NCI-H774 (cell line): Measurements from ENCODE around the gene LRCH1.

Experiments used
- DNase-seq: peaks from one replicate; lab custom pipeline; 2025; lab: John Stamatoyannopoulos, UW

The LRCH1 gene

GRCh38 chr13:46639033-46639981 is 86.3 kb downstream of the LRCH1 start:
- DNase-seq: no peak

GRCh38 chr13:46640843-46641242 is 87.9 kb downstream of the LRCH1 start:
- no peak for DNase-seq

GRCh38 chr13:46641274-46642081 is 88.5 kb downstream of the LRCH1 start:
- DNase-seq: no peak

- no peak for DNase-seq
Measured at GRCh38 chr13:46642254-46642653, 89.3 kb downstream of the LRCH1 start.

- DNase-seq: no peak
Measured at GRCh38 chr13:46643165-46643777, 90.3 kb downstream of the LRCH1 start.

GRCh38 chr13:46644816-46645215 is 91.8 kb downstream of the LRCH1 start:
- DNase-seq: no peak

GRCh38 chr13:46647512-46648065 is 94.6 kb downstream of the LRCH1 start:
- DNase-seq: no peak

- DNase-seq: no peak
Measured at GRCh38 chr13:46648166-46648607, 95.2 kb downstream of the LRCH1 start.

GRCh38 chr13:46649816-46650215 is 96.8 kb downstream of the LRCH1 start:
- DNase-seq: no peak

GRCh38 chr13:46654951-46655350 is 102.0 kb downstream of the LRCH1 start:
- DNase-seq: no peak

- DNase-seq: no peak
Measured at GRCh38 chr13:46655377-46656180, 102.6 kb downstream of the LRCH1 start.

GRCh38 chr13:46656786-46657185 is 103.8 kb downstream of the LRCH1 start:
- DNase-seq: no peak

GRCh38 chr13:46659413-46660065 is 106.6 kb downstream of the LRCH1 start:
- DNase-seq: no peak

- no peak for DNase-seq
Measured at GRCh38 chr13:46660416-46660815, 107.4 kb downstream of the LRCH1 start.

- DNase-seq: no peak
Measured at GRCh38 chr13:46660857-46661256, 107.9 kb downstream of the LRCH1 start.

GRCh38 chr13:46662690-46663089 is 109.7 kb downstream of the LRCH1 start:
- DNase-seq: no peak

GRCh38 chr13:46663206-46664037 is 110.5 kb downstream of the LRCH1 start:
- no peak for DNase-seq

- DNase-seq: no peak
Measured at GRCh38 chr13:46664195-46664594, 111.2 kb downstream of the LRCH1 start.

GRCh38 chr13:46665248-46665632 is 112.3 kb downstream of the LRCH1 start:
- no peak for DNase-seq
